ENCODE results near the gene WDR81.

DNA sequence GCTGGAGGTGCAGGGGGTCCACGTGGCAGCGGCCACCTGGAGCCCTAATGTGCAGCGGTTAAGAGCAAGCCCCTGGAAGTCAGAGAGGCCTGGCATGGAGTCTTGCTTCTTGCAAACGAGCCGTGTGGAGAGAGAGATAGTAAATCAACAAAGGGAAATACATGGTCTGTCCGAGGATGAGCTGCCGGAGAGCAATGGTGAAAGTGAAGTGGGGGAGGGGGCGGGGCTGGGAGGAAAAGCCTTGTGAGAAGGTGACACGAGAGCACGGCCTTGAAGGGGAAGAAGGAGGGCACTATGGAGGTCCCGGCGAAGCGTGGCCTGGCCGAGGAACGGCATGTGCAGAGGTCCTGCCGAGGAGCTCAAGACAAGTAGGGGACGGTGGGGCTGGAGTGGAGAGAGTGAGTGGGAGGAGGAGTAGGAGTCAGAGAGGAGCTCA lies 31.3 kb downstream of the WDR81 start:
- TF ChIP-seq, protein P1, sequence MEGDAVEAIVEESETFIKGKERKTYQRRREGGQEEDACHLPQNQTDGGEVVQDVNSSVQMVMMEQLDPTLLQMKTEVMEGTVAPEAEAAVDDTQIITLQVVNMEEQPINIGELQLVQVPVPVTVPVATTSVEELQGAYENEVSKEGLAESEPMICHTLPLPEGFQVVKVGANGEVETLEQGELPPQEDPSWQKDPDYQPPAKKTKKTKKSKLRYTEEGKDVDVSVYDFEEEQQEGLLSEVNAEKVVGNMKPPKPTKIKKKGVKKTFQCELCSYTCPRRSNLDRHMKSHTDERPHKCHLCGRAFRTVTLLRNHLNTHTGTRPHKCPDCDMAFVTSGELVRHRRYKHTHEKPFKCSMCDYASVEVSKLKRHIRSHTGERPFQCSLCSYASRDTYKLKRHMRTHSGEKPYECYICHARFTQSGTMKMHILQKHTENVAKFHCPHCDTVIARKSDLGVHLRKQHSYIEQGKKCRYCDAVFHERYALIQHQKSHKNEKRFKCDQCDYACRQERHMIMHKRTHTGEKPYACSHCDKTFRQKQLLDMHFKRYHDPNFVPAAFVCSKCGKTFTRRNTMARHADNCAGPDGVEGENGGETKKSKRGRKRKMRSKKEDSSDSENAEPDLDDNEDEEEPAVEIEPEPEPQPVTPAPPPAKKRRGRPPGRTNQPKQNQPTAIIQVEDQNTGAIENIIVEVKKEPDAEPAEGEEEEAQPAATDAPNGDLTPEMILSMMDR (conservative IDR thresholded peaks at IDR 0.05; ENCODE audit: low read depth, low read length) = no peak
- TF ChIP-seq EZH2 (IDR thresholded peaks at IDR 0.05; ENCODE audit: borderline replicate concordance, low read depth, low read length, poor library complexity, severe bottlenecking) = no peak
